ENCODE data around the gene SRD5A1. TPM values are rescaled to one million over a fixed set of nuclear protein-coding genes. Genes with fewer than 3 reads are reported as not detected.
A peak's percentile ranks its signal among the peaks of the same experiment; 100 is the strongest.

SRD5A1 gene
- total RNA-seq, 3 donors from 2014 or later (not counting 1 experiment from before 2014, with no cell fraction given), result 6.5 to 11.0 (median 7.8) TPM

DNA sequence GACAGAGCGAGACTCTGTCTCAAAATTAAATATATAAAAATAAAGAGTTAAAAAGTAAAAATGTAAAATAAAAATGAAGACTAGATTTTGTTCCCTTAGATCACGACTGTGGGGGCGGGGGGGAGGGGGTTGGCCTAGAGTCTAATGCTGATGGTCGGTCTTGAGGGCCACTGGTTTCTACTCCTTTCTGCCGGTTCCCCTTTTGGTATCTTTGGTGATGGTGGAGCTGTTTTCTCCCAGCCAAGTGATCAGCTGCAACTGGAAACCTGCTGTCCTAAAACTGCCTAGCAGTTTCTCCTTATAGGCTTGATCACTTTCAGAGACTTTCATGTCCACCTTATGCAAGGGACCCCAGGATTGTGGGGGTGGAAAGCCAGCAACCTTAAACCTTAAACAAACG, 1.1 kb downstream of the SRD5A1 start:
- Mint-ChIP-seq H3K4me3 (peak overlapping the region; percentile 98), H3K9me3 (no peaks in the 10 kb centered on the region), H3K36me3 (no peaks in the 10 kb centered on the region), H3K4me1 (peaks cover 44% of the 10 kb centered on the region in 2 donors), H3K27ac (peak overlapping the region in 1 of 2 donors; percentile 98), H3K27me3 (ENCODE audit: low read depth in 2 of 2) (no peaks in the 10 kb centered on the region)
- peaks cover 14% of the 10 kb centered on the region for H3K36me3 ChIP-seq (ENCODE audit: control insufficient read depth, insufficient read depth, low read length)
- no peak overlapping the region for H3K27ac ChIP-seq (ENCODE audit: low read length)
- TF ChIP-seq, protein P1, sequence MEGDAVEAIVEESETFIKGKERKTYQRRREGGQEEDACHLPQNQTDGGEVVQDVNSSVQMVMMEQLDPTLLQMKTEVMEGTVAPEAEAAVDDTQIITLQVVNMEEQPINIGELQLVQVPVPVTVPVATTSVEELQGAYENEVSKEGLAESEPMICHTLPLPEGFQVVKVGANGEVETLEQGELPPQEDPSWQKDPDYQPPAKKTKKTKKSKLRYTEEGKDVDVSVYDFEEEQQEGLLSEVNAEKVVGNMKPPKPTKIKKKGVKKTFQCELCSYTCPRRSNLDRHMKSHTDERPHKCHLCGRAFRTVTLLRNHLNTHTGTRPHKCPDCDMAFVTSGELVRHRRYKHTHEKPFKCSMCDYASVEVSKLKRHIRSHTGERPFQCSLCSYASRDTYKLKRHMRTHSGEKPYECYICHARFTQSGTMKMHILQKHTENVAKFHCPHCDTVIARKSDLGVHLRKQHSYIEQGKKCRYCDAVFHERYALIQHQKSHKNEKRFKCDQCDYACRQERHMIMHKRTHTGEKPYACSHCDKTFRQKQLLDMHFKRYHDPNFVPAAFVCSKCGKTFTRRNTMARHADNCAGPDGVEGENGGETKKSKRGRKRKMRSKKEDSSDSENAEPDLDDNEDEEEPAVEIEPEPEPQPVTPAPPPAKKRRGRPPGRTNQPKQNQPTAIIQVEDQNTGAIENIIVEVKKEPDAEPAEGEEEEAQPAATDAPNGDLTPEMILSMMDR (IDR thresholded peaks at IDR 0.05), result no peak
- DNase-seq (no peak), ATAC-seq (no peak)
- H3K27me3 ChIP-seq (ENCODE audit: control insufficient read depth, insufficient read depth, low read length), result no peaks in the 10 kb centered on the region
- peak overlapping the region; percentile 87 for H3K4me3 ChIP-seq (ENCODE audit: low read length)
- intact Hi-C loops (cut with micrococcal nuclease), result loop anchor here (5.0 kb wide), 1 partner anchor 257 kb away; the partner anchor contains the start of gene MED10
- H3K9me3 ChIP-seq (ENCODE audit: control insufficient read depth, insufficient read depth, low read length), result no peaks in the 10 kb centered on the region
- peaks cover 24% of the 10 kb centered on the region for H3K4me1 ChIP-seq (ENCODE audit: control insufficient read depth, insufficient read depth, low read length)
- WGBS (ENCODE audit: insufficient coverage), result 11% methylated on average over 4 of the region's 6 CpGs

DNA sequence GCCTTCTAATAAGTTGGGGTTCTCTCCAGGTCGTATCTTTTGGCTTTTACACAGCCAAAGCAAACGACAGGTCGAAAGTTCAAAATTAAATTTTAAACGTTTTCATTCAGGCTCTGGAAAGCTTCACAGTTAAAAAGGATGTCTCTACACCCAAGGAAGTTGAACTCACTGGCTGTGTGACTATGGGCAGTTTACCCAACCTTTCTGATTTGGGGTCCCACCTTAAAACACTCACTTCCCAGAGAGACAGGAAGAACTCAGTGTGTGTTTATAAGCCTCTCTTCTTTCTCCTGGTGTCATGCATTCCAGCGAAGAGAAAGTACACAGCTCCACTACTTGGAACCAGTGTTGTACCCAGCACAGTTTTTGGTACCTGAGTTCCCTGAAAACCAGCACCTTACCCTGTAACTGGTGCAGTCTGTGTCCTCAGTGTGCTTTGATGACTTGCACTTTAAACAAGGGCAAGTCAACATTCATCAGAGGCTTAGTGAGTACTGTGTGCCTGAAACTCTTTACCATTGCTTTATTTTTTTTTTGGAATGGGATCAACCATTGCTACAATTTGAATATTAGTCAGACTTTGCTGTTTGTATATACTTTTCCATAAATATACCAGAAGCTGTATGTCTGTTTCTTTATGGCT, 1.7 kb downstream of the SRD5A1 start:
- no peaks in the 10 kb centered on the region for H3K27me3 ChIP-seq (ENCODE audit: control insufficient read depth, insufficient read depth, low read length)
- intact Hi-C loops (cut with micrococcal nuclease), result loop anchor here (5.0 kb wide), 1 partner anchor 258 kb away; the partner anchor contains the start of gene MED10
- no peak overlapping the region for H3K4me3 ChIP-seq (ENCODE audit: low read length)
- no peaks in the 10 kb centered on the region for H3K27me3 Mint-ChIP-seq (ENCODE audit: low read depth in 2 of 2)
- peaks cover 8% of the 10 kb centered on the region for H3K36me3 ChIP-seq (ENCODE audit: control insufficient read depth, insufficient read depth, low read length)
- H3K36me3 Mint-ChIP-seq, result no peaks in the 10 kb centered on the region
- DNase-seq (no peak), ATAC-seq (no peak)
- H3K4me3 Mint-ChIP-seq, result peak overlapping the region; percentile 77
- H3K9me3 Mint-ChIP-seq, result no peaks in the 10 kb centered on the region
- H3K4me1 ChIP-seq (ENCODE audit: control insufficient read depth, insufficient read depth, low read length), result peaks cover 24% of the 10 kb centered on the region
- H3K27ac ChIP-seq (ENCODE audit: low read length), result no peak overlapping the region
- peak overlapping the region in 1 of 2 donors; percentile 98 for H3K27ac Mint-ChIP-seq
- no peaks in the 10 kb centered on the region for H3K9me3 ChIP-seq (ENCODE audit: control insufficient read depth, insufficient read depth, low read length)
- WGBS (ENCODE audit: insufficient coverage), result 84% methylated on average over 5 of the region's 5 CpGs
- peaks cover 38% of the 10 kb centered on the region in 2 donors for H3K4me1 Mint-ChIP-seq
- TF ChIP-seq, protein P1 (IDR thresholded peaks at IDR 0.05), result no peak

DNA sequence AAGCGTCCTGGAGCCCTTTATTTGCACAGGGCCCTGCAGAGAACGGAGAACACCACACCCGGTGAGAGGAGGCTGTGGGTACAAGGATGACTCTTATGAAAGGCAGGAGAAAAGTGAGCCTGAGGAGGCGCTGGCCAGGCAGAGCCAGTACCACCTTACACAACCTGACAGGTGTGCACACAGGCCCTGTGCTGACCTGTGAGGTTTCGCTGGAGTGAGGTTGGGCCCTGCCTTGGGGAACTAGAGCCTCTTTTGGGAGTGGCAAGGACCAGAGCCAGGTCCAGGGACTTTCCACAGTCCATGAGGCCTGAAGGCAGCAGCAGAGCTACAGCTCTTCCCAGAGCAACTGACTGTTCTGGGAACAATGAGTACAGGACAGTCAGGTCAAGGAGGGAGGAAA, 3.1 kb downstream of the SRD5A1 start:
- Mint-ChIP-seq H3K9me3 (no peaks in the 10 kb centered on the region), H3K27me3 (ENCODE audit: low read depth in 2 of 2) (no peaks in the 10 kb centered on the region), H3K36me3 (no peaks in the 10 kb centered on the region), H3K4me1 (peaks cover 24 to 25% of the 10 kb centered on the region in 2 donors), H3K27ac (no peak overlapping the region), H3K4me3 (no peak overlapping the region)
- DNase-seq (no peak), ATAC-seq (no peak)
- Histone ChIP-seq H3K4me3 (ENCODE audit: low read length) (no peak overlapping the region), H3K36me3 (ENCODE audit: control insufficient read depth, insufficient read depth, low read length) (peaks cover 2% of the 10 kb centered on the region), H3K27me3 (ENCODE audit: control insufficient read depth, insufficient read depth, low read length) (no peaks in the 10 kb centered on the region), H3K4me1 (ENCODE audit: control insufficient read depth, insufficient read depth, low read length) (peaks cover 21% of the 10 kb centered on the region), H3K9me3 (ENCODE audit: control insufficient read depth, insufficient read depth, low read length) (no peaks in the 10 kb centered on the region), H3K27ac (ENCODE audit: low read length) (no peak overlapping the region)
- intact Hi-C loops (cut with micrococcal nuclease), result no loop called here
- TF ChIP-seq, protein P1 (IDR thresholded peaks at IDR 0.05), result no peak
- WGBS (ENCODE audit: insufficient coverage), result 84% methylated on average over 5 of the region's 5 CpGs

DNA sequence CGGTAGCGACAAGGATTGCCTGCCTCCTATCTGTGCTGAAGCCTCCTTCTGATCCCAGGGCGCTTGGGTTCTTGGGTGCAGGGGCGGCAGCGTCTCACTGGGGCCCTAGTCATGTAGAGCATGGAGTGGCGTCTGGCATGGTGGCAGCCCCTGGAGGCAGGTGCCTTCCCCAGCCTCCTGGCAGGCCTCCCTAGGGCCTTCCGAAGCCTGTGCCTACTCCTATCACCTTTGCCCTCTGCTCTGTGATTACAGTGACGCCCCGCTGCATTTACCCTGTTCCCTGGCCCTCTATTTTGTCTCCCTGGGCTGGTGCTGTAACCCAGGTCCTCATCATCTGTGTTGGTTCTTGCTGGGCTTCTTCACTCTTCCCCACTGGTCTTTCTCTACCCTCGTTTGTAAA, 3.8 kb downstream of the SRD5A1 start:
- no peak overlapping the region for H3K4me3 ChIP-seq (ENCODE audit: low read length)
- intact Hi-C loops (cut with micrococcal nuclease), result no loop called here
- H3K36me3 ChIP-seq (ENCODE audit: control insufficient read depth, insufficient read depth, low read length), result no peaks in the 10 kb centered on the region
- H3K9me3 ChIP-seq (ENCODE audit: control insufficient read depth, insufficient read depth, low read length), result no peaks in the 10 kb centered on the region
- TF ChIP-seq, protein P1 (IDR thresholded peaks at IDR 0.05), result no peak
- Mint-ChIP-seq H3K4me3 (no peak overlapping the region), H3K27me3 (ENCODE audit: low read depth in 2 of 2) (no peaks in the 10 kb centered on the region), H3K4me1 (peaks cover 17 to 21% of the 10 kb centered on the region in 2 donors), H3K9me3 (no peaks in the 10 kb centered on the region), H3K27ac (no peak overlapping the region), H3K36me3 (no peaks in the 10 kb centered on the region)
- ATAC-seq, result no peak
- no peaks in the 10 kb centered on the region for H3K27me3 ChIP-seq (ENCODE audit: control insufficient read depth, insufficient read depth, low read length)
- peaks cover 14% of the 10 kb centered on the region for H3K4me1 ChIP-seq (ENCODE audit: control insufficient read depth, insufficient read depth, low read length)
- no peak overlapping the region for H3K27ac ChIP-seq (ENCODE audit: low read length)
- 93% methylated on average over 10 of the region's 10 CpGs for WGBS (ENCODE audit: insufficient coverage)
- DNase-seq, result no peak
